ENCODE data around the gene ANKRD13D.

DNA sequence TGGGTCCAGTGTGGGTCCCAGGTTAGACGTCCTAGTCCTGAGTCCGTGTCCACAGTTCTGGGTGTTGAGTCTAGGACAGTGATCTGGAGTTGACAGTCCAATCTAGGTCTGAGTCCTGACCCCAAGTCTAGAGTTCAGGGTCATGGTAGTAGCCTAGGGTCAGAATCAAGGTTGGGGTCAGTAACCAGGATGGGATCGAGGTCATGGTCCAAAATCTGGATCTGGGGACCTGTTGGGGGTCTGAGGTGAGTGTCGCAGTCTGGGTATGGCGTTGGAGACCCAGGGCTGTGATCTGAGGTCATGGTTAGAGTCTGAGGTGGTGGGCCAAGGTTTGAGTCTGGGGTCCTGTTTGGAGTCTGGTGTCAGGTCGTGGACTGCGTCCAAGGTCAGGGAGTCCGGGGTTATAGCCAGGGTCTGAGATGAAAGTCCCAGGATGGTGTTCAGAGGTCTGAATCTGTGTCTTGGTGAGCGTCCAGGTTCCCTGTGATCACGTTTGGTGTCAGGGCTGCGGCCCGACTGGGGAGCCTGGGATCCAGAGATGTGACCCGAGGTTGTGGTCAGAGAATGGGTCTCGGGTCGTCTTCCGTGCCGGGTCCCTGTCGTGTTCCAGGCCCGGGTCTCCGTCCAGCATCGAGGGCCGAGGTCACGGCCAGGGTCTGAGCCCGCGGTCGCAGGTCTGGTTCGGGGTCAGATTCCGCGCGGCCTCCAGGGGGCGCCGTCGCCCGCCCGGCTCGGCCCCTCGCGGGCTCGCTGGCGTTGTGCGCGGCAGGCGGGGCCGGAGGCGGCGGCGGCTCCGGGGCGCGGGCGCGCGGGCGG is 23.3 kb upstream of the ANKRD13D start:
- TF ChIP-seq, protein P1, sequence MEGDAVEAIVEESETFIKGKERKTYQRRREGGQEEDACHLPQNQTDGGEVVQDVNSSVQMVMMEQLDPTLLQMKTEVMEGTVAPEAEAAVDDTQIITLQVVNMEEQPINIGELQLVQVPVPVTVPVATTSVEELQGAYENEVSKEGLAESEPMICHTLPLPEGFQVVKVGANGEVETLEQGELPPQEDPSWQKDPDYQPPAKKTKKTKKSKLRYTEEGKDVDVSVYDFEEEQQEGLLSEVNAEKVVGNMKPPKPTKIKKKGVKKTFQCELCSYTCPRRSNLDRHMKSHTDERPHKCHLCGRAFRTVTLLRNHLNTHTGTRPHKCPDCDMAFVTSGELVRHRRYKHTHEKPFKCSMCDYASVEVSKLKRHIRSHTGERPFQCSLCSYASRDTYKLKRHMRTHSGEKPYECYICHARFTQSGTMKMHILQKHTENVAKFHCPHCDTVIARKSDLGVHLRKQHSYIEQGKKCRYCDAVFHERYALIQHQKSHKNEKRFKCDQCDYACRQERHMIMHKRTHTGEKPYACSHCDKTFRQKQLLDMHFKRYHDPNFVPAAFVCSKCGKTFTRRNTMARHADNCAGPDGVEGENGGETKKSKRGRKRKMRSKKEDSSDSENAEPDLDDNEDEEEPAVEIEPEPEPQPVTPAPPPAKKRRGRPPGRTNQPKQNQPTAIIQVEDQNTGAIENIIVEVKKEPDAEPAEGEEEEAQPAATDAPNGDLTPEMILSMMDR (IDR thresholded peaks at IDR 0.05): peak; percentile 89
- no peak for TF ChIP-seq ZFX (IDR thresholded peaks at IDR 0.05; ENCODE audit: borderline replicate concordance)
